MG63 (cell line): ENCODE measurements around the gene PDE2A. TPM values are rescaled to one million over a fixed set of nuclear protein-coding genes. Genes with fewer than 3 reads are reported as not detected.

Source experiments
- DNase-seq: peaks from one replicate; pipeline ENCODE4 v3.0.0-alpha.2; 2020
- H3K27me3 ChIP-seq: fragments of 250-450 bp; sonication (Bioruptor Pico); 2 replicates; pipeline ENCODE4 v1.5.1; 2020; ENCODE audit warnings: mild to moderate bottlenecking, moderate library complexity
- H3K36me3 ChIP-seq: fragments of 250-450 bp; sonication (Bioruptor Pico); 2 replicates; pipeline ENCODE4 v1.5.1; 2020; ENCODE audit warnings: mild to moderate bottlenecking, moderate library complexity
- H3K4me3 ChIP-seq: fragments of 250-450 bp; sonication (Bioruptor Pico); 2 replicates; pipeline ENCODE4 v1.5.1; 2020; ENCODE audit warnings: mild to moderate bottlenecking, moderate library complexity
- H3K9me3 ChIP-seq: fragments of 250-450 bp; sonication (Bioruptor Pico); 2 replicates; pipeline ENCODE4 v1.5.1; 2020; ENCODE audit warnings: mild to moderate bottlenecking, moderate library complexity
- total RNA-seq: library from RNA; depleted of rRNA; stranded (reverse); fragments of >200 nt; shearing (Covaris generic); gene quantifications from 2 replicates; pipeline ENCODE4 v1.2.3, GENCODE V29; 2014; ENCODE audit warnings: low replicate concordance

PDE2A gene
- total RNA-seq, 1 experiment from 2014 or later = not detected

DNA sequence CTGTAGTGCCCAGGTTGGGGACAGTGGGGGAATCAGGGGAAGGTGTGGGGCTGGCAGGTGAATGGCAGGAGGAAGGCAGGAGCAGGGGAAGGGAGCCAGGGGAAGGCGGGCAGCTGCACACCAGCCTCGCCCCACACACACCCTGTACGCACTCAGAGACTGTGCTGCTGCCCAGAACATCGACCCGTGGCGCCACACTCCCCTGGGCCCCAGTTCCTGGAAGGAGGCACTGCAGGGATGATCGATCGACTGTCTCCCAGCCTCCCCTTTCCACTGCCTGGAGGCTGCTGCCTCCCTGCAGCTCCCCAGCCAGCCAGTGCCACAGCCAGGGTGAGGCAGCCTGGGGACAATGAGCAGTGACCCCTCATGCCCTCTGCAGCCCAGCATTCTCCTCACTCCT, 19.2 kb downstream of the PDE2A start:
- H3K9me3 ChIP-seq = no peaks in the 10 kb centered on the region
- no peak overlapping the region for H3K4me3 ChIP-seq
- DNase-seq = no peak
- H3K36me3 ChIP-seq = no peaks in the 10 kb centered on the region
- no peaks in the 10 kb centered on the region for H3K27me3 ChIP-seq

DNA sequence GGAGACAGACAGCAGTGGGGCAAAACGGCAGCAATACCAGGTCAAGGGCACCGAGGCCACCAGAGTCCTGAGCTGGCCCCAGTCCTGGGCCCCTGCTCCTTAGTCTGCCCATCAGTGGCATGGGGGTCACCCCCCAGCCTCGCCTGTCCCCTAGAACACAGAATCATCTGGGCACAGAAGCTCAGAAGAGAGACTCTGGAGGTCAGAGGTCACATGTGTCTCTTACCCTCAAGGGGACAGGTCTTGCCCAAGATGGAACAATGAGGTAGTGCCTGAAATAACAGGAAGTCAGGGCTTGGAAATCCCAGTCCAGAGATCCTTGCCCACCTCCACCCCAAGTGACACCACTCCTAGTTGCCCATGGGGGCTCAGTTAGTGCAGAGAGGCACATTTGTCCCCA, 20.6 kb downstream of the PDE2A start:
- Histone ChIP-seq H3K9me3 (no peaks in the 10 kb centered on the region), H3K36me3 (no peaks in the 10 kb centered on the region), H3K27me3 (no peaks in the 10 kb centered on the region), H3K4me3 (no peak overlapping the region)
- DNase-seq = no peak

- no peaks in the 10 kb centered on the region for H3K27me3 ChIP-seq
- H3K9me3 ChIP-seq = no peaks in the 10 kb centered on the region
- no peak overlapping the region for H3K4me3 ChIP-seq
- no peak for DNase-seq
- no peaks in the 10 kb centered on the region for H3K36me3 ChIP-seq
Measured at GRCh38 chr11:72652873-72653630, 21.2 kb downstream of the PDE2A start.

GRCh38 chr11:72652133-72652532, 22.1 kb downstream of the PDE2A start:
- Histone ChIP-seq H3K36me3 (no peaks in the 10 kb centered on the region), H3K9me3 (no peaks in the 10 kb centered on the region), H3K27me3 (no peaks in the 10 kb centered on the region), H3K4me3 (no peak overlapping the region)
- DNase-seq = no peak

- H3K36me3 ChIP-seq = no peaks in the 10 kb centered on the region
- H3K9me3 ChIP-seq = no peaks in the 10 kb centered on the region
- DNase-seq = no peak
- H3K27me3 ChIP-seq = no peaks in the 10 kb centered on the region
- no peak overlapping the region for H3K4me3 ChIP-seq
Measured at GRCh38 chr11:72649215-72649976, 24.8 kb downstream of the PDE2A start.

- Histone ChIP-seq H3K27me3 (no peaks in the 10 kb centered on the region), H3K36me3 (no peaks in the 10 kb centered on the region), H3K4me3 (no peak overlapping the region), H3K9me3 (no peaks in the 10 kb centered on the region)
- no peak for DNase-seq
Measured at GRCh38 chr11:72648384-72649136, 25.7 kb downstream of the PDE2A start.

DNA sequence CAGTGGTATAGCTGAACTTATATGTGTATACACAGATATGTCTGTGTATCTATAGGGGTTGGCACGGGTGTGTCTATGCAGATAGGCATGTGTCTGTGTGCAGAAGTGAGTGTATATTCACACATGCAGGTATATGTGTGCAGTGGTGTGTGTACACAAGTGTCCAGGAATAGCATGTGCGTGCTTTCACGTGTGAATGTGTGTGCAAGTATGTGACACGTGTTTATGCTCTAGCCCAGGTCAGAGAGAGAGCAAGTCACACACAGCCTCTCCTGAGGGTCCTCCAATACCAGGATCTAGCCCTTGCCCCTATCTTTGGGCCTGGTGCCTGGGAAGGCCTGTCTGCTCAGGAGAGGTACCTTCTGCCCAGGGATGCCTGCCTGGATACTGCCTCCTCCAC, 26.3 kb downstream of the PDE2A start:
- H3K36me3 ChIP-seq = no peaks in the 10 kb centered on the region
- no peak for DNase-seq
- no peaks in the 10 kb centered on the region for H3K27me3 ChIP-seq
- no peaks in the 10 kb centered on the region for H3K9me3 ChIP-seq
- H3K4me3 ChIP-seq = no peak overlapping the region

DNA sequence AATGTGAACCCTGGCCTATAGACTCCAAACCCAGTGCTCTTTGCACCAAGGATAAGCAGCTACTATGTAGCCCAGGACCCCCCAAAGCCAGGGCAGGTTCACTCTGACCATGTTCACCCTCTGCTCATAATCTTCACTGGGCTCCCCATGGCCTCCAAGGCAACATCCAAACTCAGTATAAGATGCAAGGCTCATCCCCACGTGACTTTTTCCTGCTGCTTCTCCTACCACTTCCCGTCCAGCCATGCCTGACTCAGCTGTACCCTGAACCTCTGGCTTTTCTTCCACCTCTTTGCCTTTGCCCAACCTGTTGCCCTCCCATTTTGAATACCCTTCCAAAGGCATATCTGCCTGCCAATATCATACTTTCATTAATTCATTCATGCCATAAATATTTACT, 27.8 kb downstream of the PDE2A start:
- Histone ChIP-seq H3K27me3 (peaks cover 7% of the 10 kb centered on the region), H3K4me3 (no peak overlapping the region), H3K36me3 (no peaks in the 10 kb centered on the region), H3K9me3 (no peaks in the 10 kb centered on the region)
- no peak for DNase-seq

- DNase-seq = no peak
- Histone ChIP-seq H3K9me3 (no peaks in the 10 kb centered on the region), H3K36me3 (no peaks in the 10 kb centered on the region), H3K27me3 (peaks cover 11% of the 10 kb centered on the region), H3K4me3 (no peak overlapping the region)
Measured at GRCh38 chr11:72646024-72646423, 28.2 kb downstream of the PDE2A start.

GRCh38 chr11:72643547-72643946, 30.7 kb downstream of the PDE2A start:
- Histone ChIP-seq H3K9me3 (no peaks in the 10 kb centered on the region), H3K27me3 (peaks cover 24% of the 10 kb centered on the region), H3K4me3 (no peak overlapping the region), H3K36me3 (no peaks in the 10 kb centered on the region)
- peak; percentile 63 for DNase-seq

- DNase-seq = peak; percentile 41
Measured at GRCh38 chr11:72642884-72643522, 31.2 kb downstream of the PDE2A start.

GRCh38 chr11:72642043-72642883, 32.0 kb downstream of the PDE2A start:
- H3K27me3 ChIP-seq = peaks cover 24% of the 10 kb centered on the region
- no peaks in the 10 kb centered on the region for H3K9me3 ChIP-seq
- H3K4me3 ChIP-seq = peak overlapping the region; percentile 30
- H3K36me3 ChIP-seq = no peaks in the 10 kb centered on the region
- DNase-seq = peak; percentile 25

More at GRCh38 chr11:72642884-72643522, 31.2 kb downstream of the PDE2A start:
- Histone ChIP-seq H3K4me3 (peak overlapping the region; percentile 30; the same call in 1 of the 2 replicates), H3K36me3 (no peaks in the 10 kb centered on the region), H3K27me3 (peaks cover 24% of the 10 kb centered on the region), H3K9me3 (no peaks in the 10 kb centered on the region)

GRCh38 chr11:72641522-72642042, 32.6 kb downstream of the PDE2A start:
- DNase-seq = no peak
- peaks cover 24% of the 10 kb centered on the region for H3K27me3 ChIP-seq
- no peaks in the 10 kb centered on the region for H3K36me3 ChIP-seq
- no peak overlapping the region for H3K4me3 ChIP-seq
- H3K9me3 ChIP-seq = no peaks in the 10 kb centered on the region

DNA sequence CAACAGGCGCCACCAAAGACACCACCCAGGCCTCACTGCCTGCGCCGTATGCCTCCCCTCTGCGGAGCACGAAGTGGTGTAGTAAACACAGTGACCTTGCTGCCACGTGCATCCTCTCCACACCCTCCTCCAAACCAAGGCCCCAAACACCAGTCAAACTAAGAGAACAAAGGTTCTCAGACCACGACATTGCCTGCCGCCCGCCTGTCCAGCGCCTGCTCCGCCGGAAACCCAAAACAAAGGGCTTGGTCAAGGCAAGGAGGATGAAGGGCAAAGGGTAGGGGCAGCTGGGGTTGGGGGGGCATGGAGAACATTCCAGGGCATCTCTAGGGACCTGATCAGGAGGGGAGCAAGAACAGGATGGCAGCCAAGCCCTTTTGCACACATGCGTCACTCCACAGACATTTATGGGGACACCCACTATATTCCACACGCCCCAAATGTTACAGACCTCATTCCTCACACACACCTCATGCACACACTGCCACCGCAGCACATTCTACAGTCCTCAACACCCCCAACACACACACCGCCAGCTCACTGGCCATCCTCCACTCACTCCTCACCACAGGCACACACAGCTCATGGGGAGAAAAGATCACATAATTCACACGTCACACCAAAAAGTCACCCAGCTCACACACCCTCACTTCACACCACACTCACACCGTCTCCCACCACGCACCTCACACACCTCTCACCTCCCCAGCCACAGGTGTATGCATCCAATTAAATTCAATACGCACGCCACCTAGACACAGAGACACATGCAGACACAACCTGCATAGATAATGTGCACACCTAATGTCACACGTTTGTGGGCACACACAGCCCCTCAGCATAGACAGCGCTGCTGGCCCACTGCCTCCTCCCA, 34.5 kb downstream of the PDE2A start:
- peaks cover 24% of the 10 kb centered on the region for H3K27me3 ChIP-seq
- no peak for DNase-seq
- no peaks in the 10 kb centered on the region for H3K36me3 ChIP-seq
- H3K4me3 ChIP-seq = no peak overlapping the region
- no peaks in the 10 kb centered on the region for H3K9me3 ChIP-seq

DNA sequence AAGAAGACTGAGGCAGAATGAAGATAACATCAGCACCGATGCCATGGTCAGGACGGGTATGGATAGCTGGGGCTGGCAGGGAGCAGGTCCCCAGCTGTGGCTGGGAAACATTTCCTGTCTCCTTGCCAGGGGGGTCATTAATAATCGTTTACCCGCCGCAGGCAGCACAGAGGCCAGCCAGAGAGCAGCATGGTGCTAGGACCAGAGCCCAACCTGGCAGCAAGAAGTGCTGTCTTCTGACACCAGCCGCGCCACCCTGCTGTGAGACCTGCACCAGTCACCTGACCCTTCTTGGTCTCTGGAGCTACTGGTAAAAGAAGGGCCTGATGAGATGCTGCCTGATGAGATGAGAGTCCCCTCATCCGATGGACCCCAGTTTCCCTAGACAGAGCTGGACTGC, 36.3 kb downstream of the PDE2A start:
- Histone ChIP-seq H3K4me3 (no peak overlapping the region), H3K27me3 (peaks cover 24% of the 10 kb centered on the region), H3K36me3 (no peaks in the 10 kb centered on the region), H3K9me3 (no peaks in the 10 kb centered on the region)
- peak; percentile 67 for DNase-seq
